Panc1 (cell line): ENCODE data around the gene OSBPL5. TPM values are rescaled to one million over a fixed set of nuclear protein-coding genes. Genes with fewer than 3 reads are reported as not detected.

Source experiments
- ATAC-seq: fragments of 200-7000 bp; cut with Tn5 transposase; 2 replicates; pipeline ENCODE4 v1.9.1; 2020; ENCODE audit warnings: mild to moderate bottlenecking, moderate library complexity
- BruUV-seq: library from RNA; stranded (reverse); fragments of 400-500 nt; replicated peaks from 2 replicates; lab custom pipeline; 2021; lab: Mats Ljungman, UMichigan
- CTCF ChIA-PET: fragments of 300-600 bp; sonication (Branson Sonifier 250); formaldehyde crosslinking; loops from one replicate; lab custom pipeline; 2022; ENCODE audit warnings: antibody characterized with exemption; lab: Charles Lee
- POLR2A ChIA-PET: fragments of 300-600 bp; sonication (Branson Sonifier 250); formaldehyde crosslinking; loops from one replicate; lab custom pipeline; 2022; ENCODE audit warnings: antibody characterized with exemption; lab: Charles Lee
- DNase-seq: peaks from one replicate; pipeline ENCODE4 v3.0.0-alpha.2; 2010; ENCODE audit warnings: low read depth, low spot score
- H3K27ac ChIP-seq: 2 replicates; pipeline ENCODE4 v1.5.1; 2011; ENCODE audit warnings: mild to moderate bottlenecking, low read length, inconsistent platforms
- H3K27me3 ChIP-seq: fragments of 200-500 bp; sonication (Bioruptor generic); 2 replicates; pipeline ENCODE4 v1.6.0; 2014; ENCODE audit warnings: low read length, inconsistent platforms; ENCODE audit not compliant: control insufficient read depth, insufficient read depth
- H3K36me3 ChIP-seq: fragments of 200-500 bp; sonication (Bioruptor generic); 2 replicates; pipeline ENCODE4 v1.5.1; 2014; ENCODE audit warnings: inconsistent platforms, mild to moderate bottlenecking, low read length, moderate library complexity; ENCODE audit not compliant: control insufficient read depth, insufficient read depth
- H3K4me1 ChIP-seq: 2 replicates; pipeline ENCODE4 v1.5.1; 2011; ENCODE audit warnings: inconsistent platforms, mild to moderate bottlenecking, low read length, moderate library complexity; ENCODE audit not compliant: control insufficient read depth, insufficient read depth
- H3K4me3 ChIP-seq, 2 experiments: 2 replicates each; pipeline ENCODE4 v1.5.1; 2011 to 2012; ENCODE audit warnings: low read depth in 2 of 2, low read length in 2 of 2, mild to moderate bottlenecking in 2 of 2, inconsistent platforms in 1 of 2, moderate library complexity in 1 of 2
- H3K9me3 ChIP-seq: fragments of 200-500 bp; sonication (Bioruptor generic); 2 replicates; pipeline ENCODE4 v1.5.1; 2014; ENCODE audit warnings: low read depth, mild to moderate bottlenecking, inconsistent platforms, low read length, moderate library complexity; ENCODE audit not compliant: control insufficient read depth, insufficient read depth
- CTCF ChIP-seq: fragments of 450-650 bp; IDR thresholded peaks from 2 replicates; pipeline ENCODE4 v1.5.1; 2017; ENCODE audit warnings: mild to moderate bottlenecking
- POLR2AphosphoS5 ChIP-seq: IDR thresholded peaks from 2 replicates; pipeline ENCODE4 v1.6.1; 2012; ENCODE audit warnings: mild to moderate bottlenecking, low read depth, low read length, moderate library complexity
- REST ChIP-seq, 2 experiments: IDR thresholded peaks; 2 replicates each; pipeline ENCODE4 v1.6.1; 2011 to 2012; ENCODE audit warnings: low read depth in 2 of 2, control low read depth in 1 of 2, low read length in 1 of 2, mild to moderate bottlenecking in 1 of 2, moderate library complexity in 1 of 2; ENCODE audit not compliant: insufficient read depth in 1 of 2
- SIN3A ChIP-seq: IDR thresholded peaks from 2 replicates; pipeline ENCODE4 v1.6.1; 2012; ENCODE audit warnings: low read depth, mild to moderate bottlenecking, low read length, moderate library complexity, borderline replicate concordance; ENCODE audit not compliant: insufficient read depth
- TCF7L2 ChIP-seq: IDR thresholded peaks from 2 replicates; pipeline ENCODE4 v1.6.1; 2011; ENCODE audit warnings: mild to moderate bottlenecking, low read depth, low read length, inconsistent platforms
- in situ Hi-C: cut with HindIII; loops from 2 replicates; pipeline ENCODE4 v1.10.0; 2016; ENCODE audit warnings: low sequenced_read_pairs, low pct_unique_long_range_greater_than_20kb
- intact Hi-C: fragments of 100-400 bp; cut with micrococcal nuclease; formaldehyde crosslinking; loops from one replicate; pipeline ENCODE4 v1.10.0; 2022; ENCODE audit not compliant: unreplicated experiment
- total RNA-seq: library from RNA; stranded (reverse); gene quantifications from one replicate; pipeline ENCODE4 v1.2.1, GENCODE V29; 2021; ENCODE audit not compliant: unreplicated experiment

OSBPL5 gene
- total RNA-seq, 1 experiment from 2014 or later, result 20.2 TPM

DNA sequence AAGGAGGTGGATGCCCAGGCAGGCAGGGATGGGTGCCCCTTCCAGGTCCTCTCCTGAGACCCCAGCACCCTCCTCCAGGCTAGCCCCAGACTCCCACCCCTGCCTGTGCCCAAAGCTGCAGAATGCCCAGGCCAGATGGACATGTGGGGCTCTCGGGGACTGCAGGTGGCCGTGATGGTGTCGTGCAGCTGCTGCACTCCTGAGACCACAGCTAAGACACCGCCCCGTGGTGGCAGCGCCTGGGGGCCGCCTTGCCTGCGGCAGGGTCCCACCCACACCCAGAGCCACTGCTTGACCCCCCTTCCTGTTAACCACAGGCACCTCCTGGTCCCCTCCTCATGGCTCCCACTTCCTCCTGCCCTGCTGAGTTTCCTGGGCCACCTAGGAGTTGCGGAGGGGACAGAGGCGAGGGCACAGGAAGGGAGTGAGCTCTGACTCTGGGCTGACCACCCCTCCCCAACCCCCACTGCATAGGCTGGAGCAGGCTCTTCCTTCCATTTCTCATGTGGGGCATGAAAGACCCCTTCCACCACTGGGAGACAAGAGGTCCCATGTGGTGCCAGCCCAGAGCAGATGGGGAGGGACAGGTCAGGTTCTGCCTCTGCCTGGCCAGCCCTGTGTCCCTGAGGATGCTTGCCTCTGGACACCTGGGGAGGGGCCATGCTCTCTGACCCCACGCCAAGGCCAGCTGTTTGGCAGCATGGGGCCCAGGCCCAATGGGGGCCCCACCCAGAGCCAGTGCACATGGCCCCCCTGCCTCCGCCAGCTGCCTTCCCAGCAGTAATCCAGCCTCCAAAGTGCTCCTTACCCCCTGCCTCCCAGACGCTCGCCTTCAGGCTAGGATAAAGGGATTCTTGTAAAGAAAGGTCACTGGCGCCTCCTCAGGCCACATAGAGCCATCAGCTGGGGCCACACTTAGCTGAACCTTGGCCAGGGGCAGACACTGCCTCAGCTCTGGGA is 29.3 kb downstream of the OSBPL5 start:
- no TSS peak for BruUV-seq
- Histone ChIP-seq H3K4me3 (no peak overlapping the region), H3K36me3 (no peaks in the 10 kb centered on the region), H3K9me3 (no peaks in the 10 kb centered on the region), H3K4me1 (no peaks in the 10 kb centered on the region; the same call in 1 of the 2 replicates), H3K27ac (no peak overlapping the region), H3K27me3 (no peaks in the 10 kb centered on the region)
- TF ChIP-seq TCF7L2 (no peak), POLR2AphosphoS5 (no peak), REST (IDR thresholded peaks at IDR 0.05; ENCODE audit: insufficient read depth in 1 of 2, low read depth in 2 of 2, low read length in 1 of 2) (no peak), SIN3A (no peak), CTCF (no peak)
- in situ Hi-C loops, result no loop called here
- POLR2A ChIA-PET, result interaction anchor here (0.5 kb wide), 1 partner anchor 81 kb away, joined by 11 read pairs; no protein-coding TSS in a partner anchor
- no peak for DNase-seq
- intact Hi-C loops, result no loop called here
- CTCF ChIA-PET, result interaction anchor here (0.6 to 0.7 kb wide), 3 partner anchors 15 to 25 kb away, joined by 3 read pairs; no protein-coding TSS in a partner anchor
- ATAC-seq, result peak; percentile 72

DNA sequence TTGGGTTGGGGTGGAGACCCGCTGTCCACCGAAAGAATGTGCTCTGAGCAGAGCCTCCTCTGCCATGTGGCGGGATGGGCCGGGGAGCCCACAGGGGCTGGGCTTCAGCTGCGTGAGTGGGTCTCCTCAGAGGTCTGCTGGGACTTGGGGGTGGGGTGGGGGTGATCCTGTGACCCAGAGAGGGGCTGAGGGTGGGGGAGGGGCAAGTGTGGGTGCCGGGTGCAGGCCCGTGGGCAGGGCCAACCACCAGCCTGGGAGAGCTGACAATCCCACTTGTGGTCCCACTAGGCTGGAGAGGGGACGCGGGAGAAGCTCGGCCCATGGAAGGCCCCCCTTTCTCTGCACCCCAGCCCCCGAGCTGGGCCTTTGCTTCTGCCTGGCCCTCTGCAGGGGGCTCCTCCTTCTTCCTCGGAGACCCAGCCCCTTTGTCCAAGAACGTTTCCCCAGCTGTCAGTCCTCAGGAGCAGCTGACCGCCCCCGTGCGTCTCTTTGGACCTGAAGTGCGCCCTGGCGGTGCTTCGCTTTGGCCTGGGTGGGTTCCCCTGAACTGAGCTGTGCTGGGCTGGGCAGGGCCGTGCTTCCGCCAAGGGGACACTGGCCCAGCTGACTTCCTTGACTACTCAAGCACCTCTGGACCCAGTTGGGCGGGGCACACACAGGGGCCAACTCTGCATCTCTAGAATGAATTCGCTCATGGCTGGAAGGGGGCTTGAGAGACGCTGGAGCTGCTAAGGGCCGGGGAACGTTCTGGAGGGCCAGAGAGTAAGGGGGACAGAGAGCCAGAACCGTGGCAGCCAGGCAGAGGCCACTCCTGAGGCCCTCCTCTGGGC is 30.2 kb downstream of the OSBPL5 start:
- no peak for ATAC-seq
- no peak for TF ChIP-seq SIN3A
- TF ChIP-seq POLR2AphosphoS5, result no peak
- TF ChIP-seq TCF7L2, result no peak
- no peak for TF ChIP-seq CTCF
- no peak for TF ChIP-seq REST (IDR thresholded peaks at IDR 0.05; ENCODE audit: insufficient read depth in 1 of 2, low read depth in 2 of 2, low read length in 1 of 2)
- Histone ChIP-seq H3K4me3 (no peak overlapping the region), H3K4me1 (no peaks in the 10 kb centered on the region; the same call in 1 of the 2 replicates), H3K36me3 (no peaks in the 10 kb centered on the region), H3K27ac (no peak overlapping the region), H3K27me3 (no peaks in the 10 kb centered on the region), H3K9me3 (no peaks in the 10 kb centered on the region)
- ChIA-PET CTCF (no interaction called here), POLR2A (no interaction called here)
- intact Hi-C loops, result no loop called here
- no peak for DNase-seq
- in situ Hi-C loops, result no loop called here
- no TSS peak for BruUV-seq
